ENCODE results near the gene ANKS6. TPM values are rescaled to one million over a fixed set of nuclear protein-coding genes. Genes with fewer than 3 reads are reported as not detected.

Gene ANKS6
- total RNA-seq, 1 donor from 2014 or later = 2.4 TPM

GRCh38 chr9:98793031-98793430 lies 3.3 kb downstream of the ANKS6 start:
- DNase-seq (ENCODE audit: low spot score in 2 of 2) (no peak), FAIRE-seq (no peak)

GRCh38 chr9:98791608-98792490 lies 4.5 kb downstream of the ANKS6 start:
- no peak for DNase-seq (ENCODE audit: low spot score in 2 of 2)
- FAIRE-seq = no peak

GRCh38 chr9:98790842-98791607 lies 5.3 kb downstream of the ANKS6 start:
- no peak for FAIRE-seq
- peak; percentile 85 to 87 for DNase-seq (ENCODE audit: low spot score in 2 of 2)

- DNase-seq (ENCODE audit: low spot score in 2 of 2) (no peak), FAIRE-seq (no peak)
Measured at GRCh38 chr9:98790134-98790841, 6.1 kb downstream of the ANKS6 start.

- FAIRE-seq = no peak
Measured at GRCh38 chr9:98789483-98790133, 6.7 kb downstream of the ANKS6 start.

GRCh38 chr9:98787766-98788335 lies 8.5 kb downstream of the ANKS6 start:
- DNase-seq (ENCODE audit: low spot score in 2 of 2) (no peak), FAIRE-seq (no peak)

More at GRCh38 chr9:98789483-98790133, 6.7 kb downstream of the ANKS6 start:
- no peak for DNase-seq (ENCODE audit: low spot score in 2 of 2)

- no peak for FAIRE-seq
- no peak for DNase-seq (ENCODE audit: low spot score in 2 of 2)
Measured at GRCh38 chr9:98786750-98787510, 9.4 kb downstream of the ANKS6 start.

- no peak for DNase-seq (ENCODE audit: low spot score in 2 of 2)
Measured at GRCh38 chr9:98784831-98785806, 11.2 kb downstream of the ANKS6 start.

GRCh38 chr9:98783518-98784226 lies 12.7 kb downstream of the ANKS6 start:
- no peak for DNase-seq (ENCODE audit: low spot score in 2 of 2)
- FAIRE-seq = no peak

More at GRCh38 chr9:98784831-98785806, 11.2 kb downstream of the ANKS6 start:
- FAIRE-seq = no peak

GRCh38 chr9:98781588-98782383 lies 14.6 kb downstream of the ANKS6 start:
- FAIRE-seq (no peak), DNase-seq (ENCODE audit: low spot score in 2 of 2) (no peak)

- FAIRE-seq = no peak
Measured at GRCh38 chr9:98780059-98780749, 16.2 kb downstream of the ANKS6 start.

GRCh38 chr9:98778711-98779530 lies 17.4 kb downstream of the ANKS6 start:
- DNase-seq (ENCODE audit: low spot score in 2 of 2) (no peak), FAIRE-seq (no peak)

More at GRCh38 chr9:98780059-98780749, 16.2 kb downstream of the ANKS6 start:
- DNase-seq (ENCODE audit: low spot score in 2 of 2) = no peak

- DNase-seq (ENCODE audit: low spot score in 2 of 2) = no peak
Measured at GRCh38 chr9:98778251-98778650, 18.1 kb downstream of the ANKS6 start.

GRCh38 chr9:98777618-98778017 lies 18.7 kb downstream of the ANKS6 start:
- FAIRE-seq (no peak), DNase-seq (ENCODE audit: low spot score in 2 of 2) (no peak)

More at GRCh38 chr9:98778251-98778650, 18.1 kb downstream of the ANKS6 start:
- FAIRE-seq = no peak

GRCh38 chr9:98775831-98776441 lies 20.4 kb downstream of the ANKS6 start:
- DNase-seq (ENCODE audit: low spot score in 2 of 2) = peak in 1 of 2 donors; percentile 62
- no peak for FAIRE-seq
